Activated CD8-positive, alpha-beta T cell treated with anti-CD3 and anti-CD28 coated beads for 36 hours (primary cell): Measurements from ENCODE around the gene NLGN3. TPM values are rescaled to one million over a fixed set of nuclear protein-coding genes. Genes with fewer than 3 reads are reported as not detected.

Experiments
- ATAC-seq: fragments of 200-7000 bp; cut with Tn5 transposase; one replicate; pipeline ENCODE4 v1.10.0; 2021; ENCODE audit warnings: mild to moderate bottlenecking, moderate library complexity
- CTCF ChIA-PET: fragments of 350-600 bp; sonication (Branson Sonifier 250); formaldehyde crosslinking; loops from one replicate; lab custom pipeline; 2021; ENCODE audit warnings: antibody characterized with exemption; lab: Charles Lee
- POLR2A ChIA-PET: fragments of 350-600 bp; sonication (Branson Sonifier 250); formaldehyde crosslinking; loops from one replicate; lab custom pipeline; 2021; ENCODE audit warnings: antibody characterized with exemption; lab: Charles Lee
- DNase-seq: peaks from one replicate; pipeline ENCODE4 v3.0.0-alpha.2; 2020
- H3K27ac Mint-ChIP-seq: one replicate; pipeline ENCODE4 v1.8.0; 2021; ENCODE audit warnings: mild to moderate bottlenecking, mixed read lengths
- H3K27me3 Mint-ChIP-seq: one replicate; pipeline ENCODE4 v1.8.0; 2021; ENCODE audit warnings: mixed read lengths
- H3K36me3 Mint-ChIP-seq: one replicate; pipeline ENCODE4 v1.8.0; 2021; ENCODE audit warnings: low read depth, mixed read lengths
- H3K4me1 Mint-ChIP-seq: one replicate; pipeline ENCODE4 v1.8.0; 2021; ENCODE audit warnings: low read depth, mixed read lengths
- H3K4me3 Mint-ChIP-seq: one replicate; pipeline ENCODE4 v1.8.0; 2021; ENCODE audit warnings: mild to moderate bottlenecking, moderate library complexity, mixed read lengths
- H3K9me3 Mint-ChIP-seq: one replicate; pipeline ENCODE4 v1.8.0; 2021; ENCODE audit warnings: mixed read lengths
- CTCF ChIP-seq: fragments of 200-600 bp; IDR thresholded peaks from one replicate; pipeline ENCODE4 v1.8.0; 2022; ENCODE audit warnings: antibody characterized with exemption, mild to moderate bottlenecking
- intact Hi-C: fragments of 100-400 bp; cut with micrococcal nuclease; formaldehyde crosslinking; loops from one replicate; pipeline ENCODE4 v1.10.0; 2022
- total RNA-seq, 2 experiments: library from RNA; stranded (reverse); gene quantifications; one replicate each; pipeline ENCODE4 v1.2.3, GENCODE V29; 2021

NLGN3 gene
- total RNA-seq, 2 experiments from 2014 or later, result 0.54 to 0.63 TPM

GRCh38 chrX:71111141-71111843, 33.3 kb upstream of the NLGN3 start, which contains the start of gene IL2RG:
IL2RG (minus strand) TSS chrX:71111577; CDS start chrX:71111539, 38 bp downstream.
- ATAC-seq, result peak; percentile 84

GRCh38 chrX:71111921-71112431, 32.7 kb upstream of the NLGN3 start:
- peak; percentile 34 for ATAC-seq
- intact Hi-C loops, result loop anchor here (5.0 kb wide), 1 partner anchor 45 kb away; the partner anchor contains the start of gene SNX12
- Mint-ChIP-seq H3K27me3 (no peaks in the 10 kb centered on the region), H3K4me3 (peak overlapping the region; percentile 88), H3K4me1 (peaks cover 26% of the 10 kb centered on the region), H3K27ac (peak overlapping the region; percentile 99), H3K9me3 (no peaks in the 10 kb centered on the region), H3K36me3 (peaks cover 45% of the 10 kb centered on the region)
- ChIA-PET POLR2A (interaction anchor here (1.0 to 4.0 kb wide), 5 partner anchors 11 to 71 kb away, joined by 3 to 43 read pairs (median 3); no protein-coding TSS in a partner anchor), CTCF (interaction anchor here (0.8 to 1.4 kb wide), 7 partner anchors 9 to 18 kb away, joined by 3 to 9 read pairs (median 3); no protein-coding TSS in a partner anchor)
- peak; percentile 30 for DNase-seq
- TF ChIP-seq CTCF, result no peak

More at GRCh38 chrX:71111141-71111843, 33.3 kb upstream of the NLGN3 start, which contains the start of gene IL2RG:
- intact Hi-C loops, result loop anchor here (5.0 kb wide), 1 partner anchor 44 kb away; the partner anchor contains the start of gene SNX12
- Mint-ChIP-seq H3K27me3 (no peaks in the 10 kb centered on the region), H3K4me3 (peak within 1 kb of the TSS; percentile 88), H3K36me3 (peaks cover 49% of the 10 kb centered on the region), H3K4me1 (peaks cover 30% of the 10 kb centered on the region), H3K9me3 (no peaks in the 10 kb centered on the region), H3K27ac (peak within 1 kb of the TSS; percentile 99)
- peak; percentile 83 for DNase-seq
- CTCF ChIA-PET, result interaction anchor here (0.8 to 1.4 kb wide), 6 partner anchors 8 to 18 kb away, joined by 3 to 9 read pairs (median 3); no protein-coding TSS in a partner anchor
- no peak for TF ChIP-seq CTCF
- POLR2A ChIA-PET, result interaction anchor here (0.7 to 4.0 kb wide), 7 partner anchors 10 to 180 kb away, joined by 3 to 43 read pairs (median 3); no protein-coding TSS in a partner anchor

GRCh38 chrX:71117358-71117757, 27.3 kb upstream of the NLGN3 start:
- no peaks in the 10 kb centered on the region for H3K27me3 Mint-ChIP-seq
- peaks cover 11% of the 10 kb centered on the region for H3K36me3 Mint-ChIP-seq
- intact Hi-C loops, result no loop called here
- TF ChIP-seq CTCF, result no peak
- no peak for ATAC-seq
- no peak for DNase-seq
- ChIA-PET POLR2A (interaction anchor here (0.8 to 1.7 kb wide), 4 partner anchors 15 to 249 kb away, joined by 3 to 8 read pairs (median 5); partner anchors contain the start of gene NONO), CTCF (interaction anchor here (2.4 to 3.3 kb wide), 2 partner anchors 17 to 20 kb away, joined by 5 to 19 read pairs; no protein-coding TSS in a partner anchor)
- H3K4me1 Mint-ChIP-seq, result peaks cover 32% of the 10 kb centered on the region
- H3K4me3 Mint-ChIP-seq, result peak overlapping the region; percentile 79
- H3K27ac Mint-ChIP-seq, result peak overlapping the region; percentile 59
- H3K9me3 Mint-ChIP-seq, result no peaks in the 10 kb centered on the region

- intact Hi-C loops, result no loop called here
- no peaks in the 10 kb centered on the region for H3K27me3 Mint-ChIP-seq
- no peak for TF ChIP-seq CTCF
Measured at GRCh38 chrX:71118032-71118984, 26.3 kb upstream of the NLGN3 start, which contains the start of gene MED12. MED12 (plus strand) TSS chrX:71118596; CDS start chrX:71118755, 159 bp downstream.

More at GRCh38 chrX:71118032-71118984, 26.3 kb upstream of the NLGN3 start, which contains the start of gene MED12:
- DNase-seq (peak; percentile 92), ATAC-seq (peak; percentile 99)
- no peaks in the 10 kb centered on the region for H3K9me3 Mint-ChIP-seq
- POLR2A ChIA-PET, result interaction anchor here (0.8 to 2.1 kb wide), 9 partner anchors 11 to 248 kb away, joined by 3 to 9 read pairs (median 4); partner anchors contain the start of genes CXorf65 and NONO
- peaks cover 28% of the 10 kb centered on the region for H3K4me1 Mint-ChIP-seq
- peak within 1 kb of the TSS; percentile 79 for H3K4me3 Mint-ChIP-seq
- H3K27ac Mint-ChIP-seq, result peak within 1 kb of the TSS; percentile 85
- H3K36me3 Mint-ChIP-seq, result peaks cover 13% of the 10 kb centered on the region
- CTCF ChIA-PET, result interaction anchor here (1.4 to 3.3 kb wide), 5 partner anchors 11 to 63 kb away, joined by 3 to 19 read pairs (median 5); no protein-coding TSS in a partner anchor
